GM19468 (cell line): Measurements from ENCODE around the gene ING3.
A peak's percentile ranks its signal among the peaks of the same experiment; 100 is the strongest.

Source experiments
- ATAC-seq: cut with Tn5 transposase; IDR thresholded peaks from one replicate; pipeline ENCODE4 v1.9.1; 2021; ENCODE audit warnings: mild to moderate bottlenecking, moderate library complexity, moderate number of reproducible peaks; ENCODE audit not compliant: unreplicated experiment; ENCODE audit errors: extremely low read depth

The ING3 gene

GRCh38 chr7:120987683-120988590 is 37.4 kb downstream of the ING3 start:
- ATAC-seq = peak; percentile 97

GRCh38 chr7:120988591-120989256 is 38.1 kb downstream of the ING3 start, which contains the start of gene CPED1:
CPED1 (plus strand) TSS chr7:120988711; CDS start chr7:120989622, 911 bp downstream.
- ATAC-seq = no peak

- ATAC-seq = no peak
Observed at GRCh38 chr7:120989257-120990220, 39.0 kb downstream of the ING3 start.

GRCh38 chr7:120990468-120991118 is 40.0 kb downstream of the ING3 start:
- ATAC-seq = no peak

- ATAC-seq = no peak
Observed at GRCh38 chr7:120991161-120991560, 40.6 kb downstream of the ING3 start.

GRCh38 chr7:120991581-120991980 is 41.0 kb downstream of the ING3 start:
- no peak for ATAC-seq

- no peak for ATAC-seq
Observed at GRCh38 chr7:120992272-120992964, 41.8 kb downstream of the ING3 start.

GRCh38 chr7:120992965-120993494 is 42.5 kb downstream of the ING3 start:
- ATAC-seq = no peak

GRCh38 chr7:120993553-120994191 is 43.1 kb downstream of the ING3 start:
- no peak for ATAC-seq

- no peak for ATAC-seq
Observed at GRCh38 chr7:120994512-120995410, 44.2 kb downstream of the ING3 start.

- ATAC-seq = no peak
Observed at GRCh38 chr7:120995654-120996053, 45.1 kb downstream of the ING3 start.

GRCh38 chr7:120996333-120996987 is 45.9 kb downstream of the ING3 start:
- ATAC-seq = no peak

GRCh38 chr7:120996988-120997345 is 46.4 kb downstream of the ING3 start:
- ATAC-seq = no peak

- ATAC-seq = no peak
Observed at GRCh38 chr7:120997882-120998474, 47.4 kb downstream of the ING3 start.

GRCh38 chr7:120998520-120998919 is 47.9 kb downstream of the ING3 start:
- no peak for ATAC-seq

- no peak for ATAC-seq
Observed at GRCh38 chr7:120998996-120999565, 48.5 kb downstream of the ING3 start.
